GM12874 (cell line): ENCODE measurements around the gene MAML3.

ENCODE experiments used
- TF ChIP-seq, protein P1 (sequence below): IDR thresholded peaks from 2 replicates; pipeline ENCODE4 v1.5.1; 2011; ENCODE audit warnings: low read depth, mild to moderate bottlenecking, control low read depth, low read length, moderate library complexity; ENCODE audit not compliant: insufficient read depth

The MAML3 gene

DNA sequence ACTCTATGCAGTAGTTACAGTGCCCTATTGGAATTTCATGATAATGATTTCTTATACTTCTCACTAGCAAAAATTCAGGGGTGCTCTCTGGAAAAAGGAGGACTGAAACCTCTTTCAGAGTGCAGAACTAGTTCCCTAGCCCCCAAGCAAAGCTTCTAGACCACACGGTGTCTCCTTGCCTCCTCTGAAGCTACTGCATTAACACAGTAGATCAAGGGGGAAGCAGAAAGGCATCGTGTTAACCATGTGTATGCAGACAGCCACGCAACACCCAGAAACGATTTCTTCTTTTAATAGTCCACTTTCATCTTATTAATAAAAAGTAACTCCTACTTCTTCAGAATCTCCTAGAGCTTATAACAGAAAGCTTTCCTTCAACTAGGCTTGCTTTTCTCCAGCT is 44.7 kb downstream of the MAML3 start:
- TF ChIP-seq, protein P1, sequence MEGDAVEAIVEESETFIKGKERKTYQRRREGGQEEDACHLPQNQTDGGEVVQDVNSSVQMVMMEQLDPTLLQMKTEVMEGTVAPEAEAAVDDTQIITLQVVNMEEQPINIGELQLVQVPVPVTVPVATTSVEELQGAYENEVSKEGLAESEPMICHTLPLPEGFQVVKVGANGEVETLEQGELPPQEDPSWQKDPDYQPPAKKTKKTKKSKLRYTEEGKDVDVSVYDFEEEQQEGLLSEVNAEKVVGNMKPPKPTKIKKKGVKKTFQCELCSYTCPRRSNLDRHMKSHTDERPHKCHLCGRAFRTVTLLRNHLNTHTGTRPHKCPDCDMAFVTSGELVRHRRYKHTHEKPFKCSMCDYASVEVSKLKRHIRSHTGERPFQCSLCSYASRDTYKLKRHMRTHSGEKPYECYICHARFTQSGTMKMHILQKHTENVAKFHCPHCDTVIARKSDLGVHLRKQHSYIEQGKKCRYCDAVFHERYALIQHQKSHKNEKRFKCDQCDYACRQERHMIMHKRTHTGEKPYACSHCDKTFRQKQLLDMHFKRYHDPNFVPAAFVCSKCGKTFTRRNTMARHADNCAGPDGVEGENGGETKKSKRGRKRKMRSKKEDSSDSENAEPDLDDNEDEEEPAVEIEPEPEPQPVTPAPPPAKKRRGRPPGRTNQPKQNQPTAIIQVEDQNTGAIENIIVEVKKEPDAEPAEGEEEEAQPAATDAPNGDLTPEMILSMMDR, result no peak

DNA sequence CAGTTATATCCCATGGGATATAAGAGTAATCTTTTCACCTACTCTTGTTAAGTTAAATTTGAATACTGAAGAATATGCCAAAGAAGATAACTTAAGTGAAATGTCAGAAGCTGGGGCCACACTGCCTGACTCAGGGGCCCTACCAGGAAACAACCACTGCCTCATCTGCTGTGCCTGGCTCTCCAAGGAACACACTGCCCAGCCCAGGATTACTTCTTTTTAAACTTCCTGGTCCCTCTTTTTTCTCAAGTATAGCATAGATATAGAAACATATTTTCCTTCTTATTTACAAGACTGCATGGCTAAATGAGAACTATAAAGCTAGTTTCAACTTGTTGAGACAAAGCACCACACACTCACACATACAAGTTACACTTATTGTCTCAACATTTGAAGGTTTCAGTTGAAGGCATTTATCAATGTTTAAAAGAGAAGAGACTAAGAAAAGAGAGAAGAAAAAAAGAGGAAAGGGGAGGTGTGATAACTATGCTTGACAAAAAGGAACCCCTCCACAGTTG is 45.2 kb downstream of the MAML3 start:
- TF ChIP-seq, protein P1, result no peak

DNA sequence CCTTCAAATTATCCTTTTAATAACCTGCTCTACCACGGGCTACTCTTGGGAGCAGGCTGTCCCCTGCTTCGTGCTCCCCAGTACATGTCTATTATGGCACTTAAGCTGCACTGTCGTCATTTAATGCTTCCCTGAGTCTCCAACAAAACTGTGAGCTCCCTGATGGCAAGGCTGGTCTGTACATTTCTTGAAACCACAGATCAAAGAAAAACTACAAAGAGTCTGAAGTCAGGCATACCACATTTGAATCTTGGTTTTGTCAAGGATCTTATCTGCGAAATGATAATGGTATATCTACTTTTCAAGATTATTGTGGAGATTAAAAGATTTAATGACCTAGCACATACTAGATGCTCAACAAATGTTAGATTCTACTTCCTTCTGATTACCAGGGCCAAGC is 45.7 kb downstream of the MAML3 start:
- TF ChIP-seq, protein P1, result no peak

- TF ChIP-seq, protein P1, result no peak
Observed at GRCh38 chr4:140106289-140106844, 47.6 kb downstream of the MAML3 start.

DNA sequence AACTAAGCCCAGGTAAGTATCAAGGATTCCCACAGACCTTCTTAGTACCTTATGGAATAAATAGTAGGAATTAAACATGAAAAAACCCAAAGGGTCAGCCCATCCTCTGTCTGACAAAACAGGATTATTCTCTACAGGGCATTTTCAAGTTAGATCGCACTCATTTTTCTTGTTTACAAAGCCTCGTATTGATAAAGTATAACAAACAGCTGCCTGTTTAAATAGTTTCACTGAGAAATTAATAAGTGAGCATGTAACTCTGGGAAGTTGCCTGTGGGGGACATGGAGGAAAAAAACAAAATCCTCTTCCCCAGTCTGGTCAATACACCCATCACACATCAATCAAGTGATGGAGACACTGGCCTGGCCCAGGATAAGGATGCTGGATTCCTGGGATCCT is 48.5 kb downstream of the MAML3 start:
- TF ChIP-seq, protein P1, result no peak

DNA sequence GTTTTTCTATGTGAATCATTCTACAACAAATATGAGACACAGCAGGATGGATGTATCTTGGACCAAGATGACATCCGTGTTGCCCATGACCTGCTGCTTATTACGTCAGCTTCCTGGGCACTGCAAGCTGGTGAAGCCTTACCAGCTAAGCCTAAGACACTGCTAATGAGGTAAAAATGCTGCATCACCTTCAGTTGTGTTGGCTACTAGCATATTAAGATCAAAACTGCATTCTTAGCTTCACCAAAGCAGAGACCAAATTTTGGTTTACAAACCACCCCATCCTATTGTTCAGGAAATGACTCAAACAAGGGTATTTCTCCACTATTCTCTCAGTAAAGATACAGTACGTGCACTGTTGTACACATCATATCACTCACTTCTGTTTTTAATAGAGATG is 50.3 kb downstream of the MAML3 start:
- TF ChIP-seq, protein P1, result no peak

DNA sequence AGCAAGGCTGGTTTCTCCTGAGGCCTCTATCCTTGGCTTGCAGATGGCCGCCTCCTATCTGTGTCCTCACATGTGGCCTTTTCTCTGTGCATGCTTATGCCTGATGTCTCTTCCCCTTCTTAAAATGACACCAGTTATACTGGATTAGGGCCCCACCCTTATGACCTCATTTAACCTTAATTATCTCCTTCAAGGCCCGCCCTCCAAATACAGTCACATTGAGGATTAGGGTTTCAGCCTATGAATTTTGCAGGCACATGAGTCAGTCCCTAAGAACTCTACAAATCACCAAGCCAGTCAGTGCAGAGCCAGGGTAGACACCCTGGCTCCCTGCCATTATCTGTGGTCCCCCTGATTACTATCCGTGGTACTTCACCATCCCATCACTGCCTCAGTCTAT is 51.6 kb downstream of the MAML3 start:
- TF ChIP-seq, protein P1, result no peak
